ENCODE measurements around the gene SELENOP. TPM values are rescaled to one million over a fixed set of nuclear protein-coding genes. Genes with fewer than 3 reads are reported as not detected.

Gene SELENOP
- total and polyA plus RNA-seq, 2 of the 8 experiments (the other 6 are each of a cell fraction or from before 2014, with no cell fraction given): 5.5 to 19.4 TPM

GRCh38 chr5:42822548-42822947 lies 10.9 kb upstream of the SELENOP start (continued):
- no peak for TF ChIP-seq TAF7 (optimal IDR thresholded peaks at IDR 0.05; ENCODE audit: borderline replicate concordance, low read depth, low read length)
